ENCODE data around the gene FDPS.
A peak's percentile ranks its signal among the peaks of the same experiment; 100 is the strongest.

The FDPS gene

GRCh38 chr1:155308493-155309422 lies at the start of gene FDPS:
TSS of gene FDPS (plus strand) at chr1:155308866. CDS start at chr1:155309790, 924 bp downstream.
- peak; percentile 93 for DNase-seq (ENCODE audit: low read depth)

- DNase-seq (ENCODE audit: low read depth): no peak
Measured at GRCh38 chr1:155260276-155260675, 48.4 kb upstream of the FDPS start.

GRCh38 chr1:155261493-155261851 lies 47.2 kb upstream of the FDPS start:
- no peak for DNase-seq (ENCODE audit: low read depth)

DNA sequence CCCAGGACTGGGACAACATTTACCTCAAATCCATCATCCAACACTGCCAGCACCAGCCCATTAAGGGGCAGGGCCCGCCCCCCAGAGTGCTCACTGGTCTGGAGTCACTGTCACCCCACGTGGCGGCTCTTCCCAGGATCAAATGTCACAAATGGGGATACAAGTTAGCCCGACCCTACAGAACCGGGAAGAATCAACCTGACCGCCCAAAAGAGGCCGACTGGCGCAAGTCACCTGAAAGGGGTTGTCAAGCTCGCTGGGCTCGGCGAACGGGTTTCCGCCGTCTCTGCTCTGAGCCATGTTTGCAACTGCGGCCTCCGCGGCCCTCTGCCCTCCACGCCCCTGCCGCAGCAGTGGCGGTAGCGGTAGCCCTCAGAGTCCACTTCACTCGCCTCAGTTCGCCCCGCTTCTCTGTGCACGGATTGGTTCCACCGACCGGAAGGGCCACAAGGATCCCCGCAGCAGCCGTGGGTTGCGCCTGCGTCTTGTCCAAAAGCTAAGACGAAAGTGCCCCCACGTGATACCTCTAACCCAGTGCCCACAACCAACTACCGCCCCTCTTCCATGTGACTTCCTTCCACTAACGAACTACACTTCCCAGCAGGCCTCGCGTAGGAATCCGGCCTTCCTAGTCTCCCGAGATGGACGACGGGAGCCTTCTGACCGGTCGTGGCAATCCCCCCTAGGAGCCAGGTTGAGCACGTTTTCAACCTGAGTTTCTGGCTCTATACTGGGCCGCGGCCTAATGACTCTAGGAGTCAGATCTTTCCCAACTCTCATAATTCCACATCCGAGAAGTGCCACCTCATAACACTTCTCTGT lies 46.6 kb upstream of the FDPS start, which contains the start of gene SCAMP3:
Gene SCAMP3 (minus strand): TSS at position 509 of the 822 bp plus-strand sequence. CDS start 209 bp downstream, at position 300.
- peak; percentile 95 for DNase-seq (ENCODE audit: low read depth)

DNA sequence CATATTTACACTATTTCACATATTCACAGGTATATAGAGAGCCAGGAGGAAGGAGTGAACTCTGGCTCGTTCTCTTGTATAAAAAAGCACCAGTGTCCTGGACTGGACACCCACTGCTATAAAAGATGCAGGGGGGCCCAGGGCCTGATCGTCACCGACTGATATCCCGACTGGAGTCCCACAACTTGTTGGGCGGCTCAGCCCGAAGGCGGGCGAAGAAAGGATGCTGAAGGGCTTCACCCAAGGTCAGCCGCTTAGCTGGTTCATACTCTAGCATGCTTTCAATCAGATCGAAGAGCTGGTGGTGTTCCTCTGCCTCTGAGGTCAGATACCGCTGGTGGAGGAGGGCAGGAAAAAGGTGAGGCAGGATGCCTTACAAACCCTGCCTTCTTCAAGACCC lies 45.6 kb upstream of the FDPS start:
- DNase-seq (ENCODE audit: low read depth): no peak

DNA sequence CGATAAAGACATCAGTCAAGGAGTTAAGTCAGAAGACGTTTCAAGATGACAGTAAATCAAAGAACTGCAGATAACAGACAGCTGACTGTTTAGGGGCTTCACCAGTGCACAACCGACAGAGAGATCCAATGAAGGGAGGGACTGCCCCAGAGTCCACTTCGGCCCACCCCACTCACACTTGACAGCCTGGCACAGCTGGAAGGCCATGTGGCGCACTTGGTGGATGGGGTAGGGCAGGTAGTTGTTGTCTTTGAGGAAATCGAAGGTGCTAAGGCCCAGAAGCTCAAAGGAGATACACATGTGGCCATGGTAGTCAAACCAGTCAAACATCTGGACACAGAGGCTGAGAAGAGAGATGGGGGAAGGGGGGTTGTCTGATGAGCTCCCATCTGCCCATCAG lies 42.1 kb upstream of the FDPS start:
- no peak for DNase-seq (ENCODE audit: low read depth)

GRCh38 chr1:155267373-155267772 lies 41.3 kb upstream of the FDPS start:
- no peak for DNase-seq (ENCODE audit: low read depth)

GRCh38 chr1:155268630-155269029 lies 40.0 kb upstream of the FDPS start:
- DNase-seq (ENCODE audit: low read depth): no peak

GRCh38 chr1:155269381-155269780 lies 39.3 kb upstream of the FDPS start:
- no peak for DNase-seq (ENCODE audit: low read depth)

- DNase-seq (ENCODE audit: low read depth): no peak
Measured at GRCh38 chr1:155272466-155273342, 36.0 kb upstream of the FDPS start.

DNA sequence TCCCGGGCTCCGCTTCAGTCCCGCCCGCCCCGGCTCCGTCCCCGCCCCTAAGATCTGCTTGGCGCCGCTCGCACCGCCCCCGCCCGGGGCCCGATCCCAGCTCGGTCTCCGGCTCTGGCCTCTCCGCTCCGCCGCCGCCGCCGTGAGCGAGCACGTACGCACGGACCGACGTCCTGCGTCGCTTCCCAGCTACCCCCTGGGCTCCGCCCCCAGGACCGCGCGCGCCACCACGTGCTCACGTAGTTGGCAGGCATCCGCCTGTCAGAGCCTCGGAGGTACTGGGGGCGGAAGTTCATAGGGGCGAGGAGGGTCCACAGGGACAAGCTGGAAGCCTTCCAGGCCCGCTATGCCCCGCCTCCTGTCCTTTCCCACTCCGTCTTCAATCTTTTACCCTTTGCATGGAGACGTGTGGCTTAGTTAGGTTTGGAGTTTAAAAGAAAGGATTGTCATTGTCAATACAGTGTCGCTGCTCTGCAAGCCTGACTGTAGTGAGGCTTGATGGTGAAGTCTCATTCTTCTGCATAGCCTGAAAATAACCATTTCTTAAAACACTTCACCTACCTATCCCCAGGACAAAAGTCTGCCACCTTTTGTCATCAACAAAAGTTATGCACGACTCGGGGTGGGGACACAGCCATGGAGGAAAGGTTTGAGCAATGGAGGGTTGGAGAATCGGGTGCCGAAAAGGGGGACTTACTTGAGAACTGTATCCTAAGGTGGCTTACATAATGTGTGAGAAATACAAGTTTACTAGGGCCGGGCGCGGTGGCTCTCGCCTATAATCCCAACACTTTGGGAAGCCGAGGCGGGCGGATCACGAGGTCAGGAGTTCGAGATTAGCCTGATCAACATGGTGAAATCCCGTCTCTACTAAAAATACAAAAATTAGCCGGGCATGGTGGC lies 35.1 kb upstream of the FDPS start, which contains the start of gene CLK2:
Gene CLK2 (minus strand): TSS at position 162 of the 903 bp plus-strand sequence. CDS start 2,527 bp downstream, outside the sequence.
- no peak for DNase-seq (ENCODE audit: low read depth)

DNA sequence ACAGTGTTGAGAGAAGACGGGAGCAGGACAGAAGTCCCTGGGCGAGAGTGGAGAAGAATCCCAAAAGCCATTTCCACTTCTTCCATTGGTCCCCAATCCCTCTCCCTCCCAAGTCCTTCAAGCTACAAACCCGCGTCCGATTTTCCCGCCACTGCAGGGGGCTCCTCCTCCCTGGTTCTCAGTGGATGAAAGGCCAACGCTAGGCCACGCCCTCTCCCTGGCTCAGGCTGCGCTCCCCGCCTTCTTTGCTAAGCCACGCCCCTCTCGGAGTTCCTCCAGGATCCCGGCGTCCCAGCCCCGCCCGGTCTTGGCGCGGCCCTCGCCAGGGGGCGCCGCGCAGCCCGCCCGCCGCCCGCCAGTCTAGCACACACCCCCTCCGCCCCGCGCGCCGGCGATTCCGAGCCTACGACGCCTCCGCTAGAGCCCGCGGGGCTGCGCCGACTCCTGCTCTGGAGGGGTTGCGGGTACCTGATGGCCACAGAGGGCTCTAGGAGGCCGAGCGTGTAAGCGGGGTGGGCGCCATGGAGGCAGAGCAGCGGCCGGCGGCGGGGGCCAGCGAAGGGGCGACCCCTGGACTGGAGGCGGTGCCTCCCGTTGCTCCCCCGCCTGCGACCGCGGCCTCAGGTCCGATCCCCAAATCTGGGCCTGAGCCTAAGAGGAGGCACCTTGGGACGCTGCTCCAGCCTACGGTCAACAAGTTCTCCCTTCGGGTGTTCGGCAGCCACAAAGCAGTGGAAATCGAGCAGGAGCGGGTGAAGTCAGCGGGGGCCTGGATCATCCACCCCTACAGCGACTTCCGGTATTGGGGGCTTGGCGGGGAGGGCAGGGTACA lies 31.4 kb upstream of the FDPS start, which contains the start of gene HCN3:
Gene HCN3 (plus strand): TSS at position 394 of the 832 bp plus-strand sequence. CDS start 128 bp downstream, at position 522.
- no peak for DNase-seq (ENCODE audit: low read depth)

GRCh38 chr1:155277902-155278688 lies 30.6 kb upstream of the FDPS start:
- no peak for DNase-seq (ENCODE audit: low read depth)

- DNase-seq (ENCODE audit: low read depth): no peak
Measured at GRCh38 chr1:155278689-155279160, 29.9 kb upstream of the FDPS start.

GRCh38 chr1:155279268-155279667 lies 29.4 kb upstream of the FDPS start:
- no peak for DNase-seq (ENCODE audit: low read depth)

DNA sequence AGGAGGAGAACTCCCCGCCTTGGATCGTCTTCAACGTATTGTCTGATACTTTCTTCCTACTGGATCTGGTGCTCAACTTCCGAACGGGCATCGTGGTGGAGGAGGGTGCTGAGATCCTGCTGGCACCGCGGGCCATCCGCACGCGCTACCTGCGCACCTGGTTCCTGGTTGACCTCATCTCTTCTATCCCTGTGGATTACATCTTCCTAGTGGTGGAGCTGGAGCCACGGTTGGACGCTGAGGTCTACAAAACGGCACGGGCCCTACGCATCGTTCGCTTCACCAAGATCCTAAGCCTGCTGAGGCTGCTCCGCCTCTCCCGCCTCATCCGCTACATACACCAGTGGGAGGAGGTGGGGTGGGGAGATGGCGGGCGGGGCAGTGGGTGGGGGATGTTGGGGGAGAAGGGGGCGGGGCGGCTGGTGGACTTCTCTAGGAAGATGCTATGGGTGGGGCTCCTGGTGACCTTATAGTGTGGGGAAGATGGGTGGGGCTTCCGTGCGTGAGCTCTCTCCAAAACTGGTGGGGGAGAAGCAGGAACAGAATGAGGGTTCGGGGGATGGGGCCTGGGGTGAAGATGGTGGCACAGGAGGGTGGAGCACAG lies 26.1 kb upstream of the FDPS start:
- DNase-seq (ENCODE audit: low read depth): no peak

DNA sequence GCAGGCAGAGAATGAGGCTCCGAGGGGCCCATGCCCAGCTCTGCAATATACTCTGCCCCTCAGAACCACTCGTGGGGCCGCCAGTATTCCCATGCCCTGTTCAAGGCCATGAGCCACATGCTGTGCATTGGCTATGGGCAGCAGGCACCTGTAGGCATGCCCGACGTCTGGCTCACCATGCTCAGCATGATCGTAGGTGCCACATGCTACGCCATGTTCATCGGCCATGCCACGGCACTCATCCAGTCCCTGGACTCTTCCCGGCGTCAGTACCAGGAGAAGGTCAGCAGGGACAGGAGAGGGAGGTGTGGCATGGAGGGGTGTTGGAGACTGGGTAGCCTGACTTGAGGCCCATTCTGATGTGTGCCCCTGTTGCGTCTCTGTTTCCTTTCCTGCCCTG lies 24.2 kb upstream of the FDPS start:
- DNase-seq (ENCODE audit: low read depth): no peak

- DNase-seq (ENCODE audit: low read depth): no peak
Measured at GRCh38 chr1:155285063-155285462, 23.6 kb upstream of the FDPS start.

Measured in GM04503 (cell line).